ENCODE measurements around the gene PRRG2. TPM values are rescaled to one million over a fixed set of nuclear protein-coding genes. Genes with fewer than 3 reads are reported as not detected.

Gene PRRG2
- total and polyA plus RNA-seq, 10 of the 15 experiments (the other 5 are each of a cell fraction or from before 2014, with no cell fraction given), result 0.09 to 2.1 (median 0.86) TPM

GRCh38 chr19:49595819-49596404 lies 14.8 kb downstream of the PRRG2 start:
- ChIA-PET CTCF (no interaction called here), POLR2A (interaction anchor here (0.8 kb wide), 1 partner anchor 38 kb away, joined by 3 read pairs; no protein-coding TSS in a partner anchor), SMC1A (ENCODE audit: uncharacterized antibody, unreplicated experiment) (no interaction called here), RAD21 (ENCODE audit: unreplicated experiment) (no interaction called here)
- peaks cover 26% of the 10 kb centered on the region for H3K79me2 ChIP-seq (ENCODE audit: control insufficient read depth, insufficient read depth, low read length)
- no peak overlapping the region for H3K4me3 ChIP-seq
- H4K20me1 ChIP-seq (ENCODE audit: control insufficient read depth, insufficient read depth), result peaks cover 3% of the 10 kb centered on the region; the same call in 1 of the 2 replicates
- H3K27ac ChIP-seq (ENCODE audit: control insufficient read depth, insufficient read depth), result no peak overlapping the region
- 94% methylated on average over 30 of the region's 32 CpGs for WGBS (ENCODE audit: insufficient coverage, insufficient replicate concordance, low lambda C conversion rate, missing lambda C conversion rate)
- no peak overlapping the region for H2AFZ ChIP-seq (ENCODE audit: control insufficient read depth, low read depth, low read length)
- in situ Hi-C loops (cut with MboI), result no loop called here
- no peak overlapping the region for H3K9ac ChIP-seq (ENCODE audit: control insufficient read depth, insufficient read depth, low read length)
- ATAC-seq, result no peak
- no peak for DNase-seq (ENCODE audit: low read depth, low spot score)
- no peaks in the 10 kb centered on the region for H3K27me3 ChIP-seq (replicated peaks in 1 of 2; ENCODE audit: control insufficient read depth in 2 of 2, insufficient read depth in 2 of 2, low read length in 1 of 2)
- intact Hi-C loops (cut with micrococcal nuclease; ENCODE audit: unreplicated experiment), result no loop called here
- no peak overlapping the region for H3K4me2 ChIP-seq (ENCODE audit: control insufficient read depth, insufficient read depth)
- peaks cover 4% of the 10 kb centered on the region; the same call in 1 of the 2 replicates for H3K4me1 ChIP-seq (ENCODE audit: control insufficient read depth, insufficient read depth, low read length)
- no peak for FAIRE-seq
- H3K9me3 ChIP-seq (replicated peaks; ENCODE audit: control insufficient read depth, insufficient read depth, low read length), result no peaks in the 10 kb centered on the region
- TF ChIP-seq MLLT1 (IDR thresholded peaks at IDR 0.05), result no peak
- TF ChIP-seq RAD21 (IDR thresholded peaks at IDR 0.05; ENCODE audit: insufficient read depth, low read depth, low read length), result no peak
- TF ChIP-seq STAT1 (conservative IDR thresholded peaks at IDR 0.05), result no peak
- TF ChIP-seq NR2C2 (IDR thresholded peaks at IDR 0.05; ENCODE audit: borderline replicate concordance, control insufficient read depth, insufficient read length, low read depth), result no peak
- no peak for TF ChIP-seq PBX3 (IDR thresholded peaks at IDR 0.05; ENCODE audit: insufficient replicate concordance, low read depth, low read length)
- TF ChIP-seq JUND (IDR thresholded peaks at IDR 0.05; ENCODE audit: low read depth, low read length), result no peak
- TF ChIP-seq POLR2A (IDR thresholded peaks at IDR 0.05; ENCODE audit: low read depth, low read length), result no peak; the same call in 1 of the 2 replicates
- TF ChIP-seq ZNF384 (IDR thresholded peaks at IDR 0.05; ENCODE audit: borderline replicate concordance, low read depth, low read length), result no peak
- TF ChIP-seq IKZF2 (IDR thresholded peaks at IDR 0.05), result no peak
- BruUV-seq (replicated peaks), result no TSS peak
- peaks cover 7 to 21% of the 10 kb centered on the region in 2 experiments; a peak in 3 of 4 replicates for H3K36me3 ChIP-seq (ENCODE audit: control insufficient read depth in 2 of 2, insufficient read depth in 2 of 2, low read length in 1 of 2)
